K562 (cell line): ENCODE measurements around the gene COG7. TPM values are rescaled to one million over a fixed set of nuclear protein-coding genes. Genes with fewer than 3 reads are reported as not detected.

Experiments
- BHLHE40 ChIP-seq: IDR thresholded peaks from 2 replicates; pipeline ENCODE4 v1.6.1; 2011; ENCODE audit warnings: low read length, improper control_type of control experiment
- CBFA2T2 ChIP-seq: fragments of 450-650 bp; conservative IDR thresholded peaks from 2 replicates; pipeline ENCODE4 v1.6.1; 2017; ENCODE audit warnings: mild to moderate bottlenecking
- CBX1 ChIP-seq: sonication (generic); IDR thresholded peaks from 2 replicates; pipeline ENCODE4 v1.6.1; 2016; ENCODE audit warnings: antibody characterized with exemption, low read depth, mild to moderate bottlenecking
- FOXJ2 ChIP-seq: fragments of 200-800 bp; sonication (Bioruptor generic); IDR thresholded peaks from 2 replicates; pipeline ENCODE4 v1.6.1; 2016; ENCODE audit warnings: missing genetic modification characterization, missing compliant biosample characterization
- FOXK2 ChIP-seq, 2 experiments: fragments of 450-650 bp; IDR thresholded peaks in 1 of 2; conservative IDR thresholded peaks in 1 of 2; 2 replicates each; pipeline ENCODE4 v1.6.1; 2016; ENCODE audit warnings: low read depth in 2 of 2, mild to moderate bottlenecking in 1 of 2
- MAZ ChIP-seq, 2 experiments: fragments of 450-650 bp in 1 of 2; sonication (generic) in 1 of 2; formaldehyde crosslinking; IDR thresholded peaks in 1 of 2; conservative IDR thresholded peaks in 1 of 2; 2 replicates each; pipeline versions ENCODE4 v1.4.0 to v1.5.0; 2020; ENCODE audit warnings: mild to moderate bottlenecking in 1 of 2, missing genetic modification reagents in 1 of 2
- RFX1 ChIP-seq: fragments of 450-650 bp; IDR thresholded peaks from 2 replicates; pipeline ENCODE4 v1.6.1; 2016; ENCODE audit warnings: mild to moderate bottlenecking, moderate library complexity
- USF1 ChIP-seq: sonication (generic); formaldehyde crosslinking; IDR thresholded peaks from 2 replicates; pipeline ENCODE4 v1.9.0; 2022; ENCODE audit warnings: mild to moderate bottlenecking, missing genetic modification reagents
- ZFP30 ChIP-seq: fragments of 250-450 bp; sonication (Bioruptor Pico); IDR thresholded peaks from 2 replicates; pipeline ENCODE4 v1.8.0; 2022; ENCODE audit warnings: moderate library complexity, mild to moderate bottlenecking, inconsistent platforms, borderline replicate concordance
- ZFP91 ChIP-seq: sonication (generic); formaldehyde crosslinking; IDR thresholded peaks from 2 replicates; pipeline ENCODE4 v1.8.0; 2022; ENCODE audit warnings: mild to moderate bottlenecking, missing genetic modification reagents
- ZNF408 ChIP-seq: fragments of 250-450 bp; sonication (Bioruptor Pico); IDR thresholded peaks from 2 replicates; pipeline ENCODE4 v1.4.0; 2020; ENCODE audit warnings: low read depth, mild to moderate bottlenecking, moderate library complexity
- polyA plus RNA-seq, 8 experiments: library from polyadenylated mRNA; depleted of rRNA in 4 of 8; stranded (reverse) in 5 of 8; unstranded in 3 of 8; fragments of >200 nt; fragmentation: Nextera tagmentation in 2 of 8; fragmentation: Illumina TruSeq in 1 of 8; extraction: Ambion mirVana in 2 of 8; extraction: Trizol in 1 of 8; gene quantifications; 2 replicates each; pipeline versions ENCODE4 v1.2.1 to v1.2.3, GENCODE V29; 2011 to 2014; ENCODE audit warnings: inconsistent platforms in 1 of 8, missing spikeins in 1 of 8
- total RNA-seq, 7 experiments: library from RNA; depleted of rRNA in 6 of 7; stranded (reverse); fragments of >200 nt in 6 of 7; fragmentation: Illumina TruSeq in 2 of 7; extraction: Trizol in 2 of 7; gene quantifications; 2 replicates each; pipeline versions ENCODE4 v1.2.1 to v1.2.3, GENCODE V29; 2011 to 2021; ENCODE audit warnings: low replicate concordance in 1 of 7
- TF ChIP-seq, protein P1 (sequence below), 2 experiments: fragments of 450-650 bp; formaldehyde crosslinking in 1 of 2; IDR thresholded peaks; 2 replicates each; pipeline versions ENCODE4 v1.4.0 to v1.6.1; 2014 to 2020; ENCODE audit warnings: mild to moderate bottlenecking in 2 of 2, borderline replicate concordance in 1 of 2, low read depth in 1 of 2

Gene COG7
- total and polyA plus RNA-seq, 9 of the 15 experiments (the other 6 are each of a cell fraction or from before 2014, with no cell fraction given): 3.8 to 17.6 (median 13.4) TPM

- TF ChIP-seq, protein P1, sequence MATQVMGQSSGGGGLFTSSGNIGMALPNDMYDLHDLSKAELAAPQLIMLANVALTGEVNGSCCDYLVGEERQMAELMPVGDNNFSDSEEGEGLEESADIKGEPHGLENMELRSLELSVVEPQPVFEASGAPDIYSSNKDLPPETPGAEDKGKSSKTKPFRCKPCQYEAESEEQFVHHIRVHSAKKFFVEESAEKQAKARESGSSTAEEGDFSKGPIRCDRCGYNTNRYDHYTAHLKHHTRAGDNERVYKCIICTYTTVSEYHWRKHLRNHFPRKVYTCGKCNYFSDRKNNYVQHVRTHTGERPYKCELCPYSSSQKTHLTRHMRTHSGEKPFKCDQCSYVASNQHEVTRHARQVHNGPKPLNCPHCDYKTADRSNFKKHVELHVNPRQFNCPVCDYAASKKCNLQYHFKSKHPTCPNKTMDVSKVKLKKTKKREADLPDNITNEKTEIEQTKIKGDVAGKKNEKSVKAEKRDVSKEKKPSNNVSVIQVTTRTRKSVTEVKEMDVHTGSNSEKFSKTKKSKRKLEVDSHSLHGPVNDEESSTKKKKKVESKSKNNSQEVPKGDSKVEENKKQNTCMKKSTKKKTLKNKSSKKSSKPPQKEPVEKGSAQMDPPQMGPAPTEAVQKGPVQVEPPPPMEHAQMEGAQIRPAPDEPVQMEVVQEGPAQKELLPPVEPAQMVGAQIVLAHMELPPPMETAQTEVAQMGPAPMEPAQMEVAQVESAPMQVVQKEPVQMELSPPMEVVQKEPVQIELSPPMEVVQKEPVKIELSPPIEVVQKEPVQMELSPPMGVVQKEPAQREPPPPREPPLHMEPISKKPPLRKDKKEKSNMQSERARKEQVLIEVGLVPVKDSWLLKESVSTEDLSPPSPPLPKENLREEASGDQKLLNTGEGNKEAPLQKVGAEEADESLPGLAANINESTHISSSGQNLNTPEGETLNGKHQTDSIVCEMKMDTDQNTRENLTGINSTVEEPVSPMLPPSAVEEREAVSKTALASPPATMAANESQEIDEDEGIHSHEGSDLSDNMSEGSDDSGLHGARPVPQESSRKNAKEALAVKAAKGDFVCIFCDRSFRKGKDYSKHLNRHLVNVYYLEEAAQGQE (IDR thresholded peaks at IDR 0.05; ENCODE audit: borderline replicate concordance): peak; percentile 16; the same call in 1 of the 2 replicates
- TF ChIP-seq, protein P1 (CRISPR knock-in tag; IDR thresholded peaks at IDR 0.05; ENCODE audit: low read depth): no peak
- TF ChIP-seq ZNF408 (CRISPR knock-in tag) (no peak), ZFP91 (CRISPR knock-in tag) (no peak), MAZ (CRISPR knock-in tag; conservative IDR thresholded peaks at IDR 0.05 in 1 of 2, IDR thresholded peaks at IDR 0.05 in 1 of 2) (0 out of 4 replicates have a peak, but pooled peaks of 1 of the 2 experiments have one; percentile 16), FOXJ2 (tag) (no peak), CBFA2T2 (peak; percentile 54), CBX1 (no peak), ZFP30 (CRISPR knock-in tag) (no peak), RFX1 (no peak), USF1 (CRISPR knock-in tag) (peak; percentile 77), BHLHE40 (peak; percentile 83), FOXK2 (conservative IDR thresholded peaks at IDR 0.05 in 1 of 2, IDR thresholded peaks at IDR 0.05 in 1 of 2; ENCODE audit: low read depth in 2 of 2) (0 out of 4 replicates have a peak, but pooled peaks have one; percentile 22 to 42)
These were observed 44.0 kb upstream of the COG7 start (continued) for GRCh38 chr16:23496821-23497542.
